Liver (tissue), 3 donors: ENCODE data around the gene DBH.

Experiments
- ATF3 ChIP-seq: IDR thresholded peaks from 2 replicates; pipeline ENCODE4 v1.6.1; 2016; ENCODE audit warnings: antibody characterized with exemption
- CTCF ChIP-seq: fragments of 150-350 bp; IDR thresholded peaks from 2 replicates; pipeline ENCODE4 v1.5.1; 2017; ENCODE audit warnings: improper control_type of control experiment, low read depth, low read length; ENCODE audit not compliant: missing input control
- FOXA1 ChIP-seq: IDR thresholded peaks from 2 replicates; pipeline ENCODE4 v1.6.1; 2016; ENCODE audit warnings: antibody characterized with exemption
- GABPA ChIP-seq, 2 donors: IDR thresholded peaks in 1 of 2; conservative IDR thresholded peaks in 1 of 2; 2 replicates each; pipeline ENCODE4 v1.6.1; 2016; ENCODE audit warnings: antibody characterized with exemption in 2 of 2, mild to moderate bottlenecking in 1 of 2, moderate library complexity in 1 of 2
- HNF4G ChIP-seq: IDR thresholded peaks from 2 replicates; pipeline ENCODE4 v1.6.1; 2016; ENCODE audit warnings: antibody characterized with exemption
- JUND ChIP-seq, 2 donors: IDR thresholded peaks; 2 replicates each; pipeline ENCODE4 v1.6.1; 2016; ENCODE audit warnings: antibody characterized with exemption in 2 of 2
- MAX ChIP-seq: IDR thresholded peaks from 2 replicates; pipeline ENCODE4 v1.6.1; 2016; ENCODE audit warnings: antibody characterized with exemption
- RAD21 ChIP-seq, 2 donors: IDR thresholded peaks; 2 replicates each; pipeline ENCODE4 v1.6.1; 2016; ENCODE audit warnings: antibody characterized with exemption in 2 of 2, mild to moderate bottlenecking in 2 of 2
- REST ChIP-seq: IDR thresholded peaks from 2 replicates; pipeline ENCODE4 v1.6.1; 2016; ENCODE audit warnings: antibody characterized with exemption, mild to moderate bottlenecking
- SP1 ChIP-seq: IDR thresholded peaks from 2 replicates; pipeline ENCODE4 v1.6.1; 2018; ENCODE audit warnings: antibody characterized with exemption, mild to moderate bottlenecking
- TAF1 ChIP-seq: conservative IDR thresholded peaks from 2 replicates; pipeline ENCODE4 v1.6.1; 2016; ENCODE audit warnings: antibody characterized with exemption, mild to moderate bottlenecking
- YY1 ChIP-seq: IDR thresholded peaks from 2 replicates; pipeline ENCODE4 v1.6.1; 2016; ENCODE audit warnings: antibody characterized with exemption, mild to moderate bottlenecking
- ZBTB33 ChIP-seq: IDR thresholded peaks from 2 replicates; pipeline ENCODE4 v1.6.1; 2016; ENCODE audit warnings: antibody characterized with exemption
- donor health status: healthy.
- donor health status: healthy.

GRCh38 chr9:133607381-133607780 lies 28.8 kb upstream of the DBH start:
- TF ChIP-seq JUND (IDR thresholded peaks at IDR 0.05) (no peak), CTCF (no peak), MAX (no peak), ATF3 (no peak), GABPA (IDR thresholded peaks at IDR 0.05 in 1 of 2, conservative IDR thresholded peaks at IDR 0.05 in 1 of 2) (no peak), REST (no peak), FOXA1 (no peak), RAD21 (IDR thresholded peaks at IDR 0.05) (no peak), TAF1 (no peak), YY1 (no peak), ZBTB33 (no peak), SP1 (no peak), HNF4G (no peak)
